Esophagus mucosa (tissue), 1 donor: ENCODE data around the gene GORASP2. TPM values are rescaled to one million over a fixed set of nuclear protein-coding genes. Genes with fewer than 3 reads are reported as not detected.
"Not testable (repeated sequence)": the region's sequence is repeated elsewhere in the genome, so short reads cannot be mapped to it uniquely, and the experiment has no call there.

Experiments
- ATAC-seq: fragments of 200-7000 bp; cut with Tn5 transposase; one replicate; pipeline ENCODE4 v1.9.1; 2020
- total RNA-seq: library from RNA; stranded (reverse); gene quantifications from one replicate; pipeline ENCODE4 v1.2.4, GENCODE V29; 2023
- donor health status: DM: yes; HTN: yes; CAD: no.

The GORASP2 gene
- total RNA-seq: 60.8 TPM

GRCh38 chr2:170928824-170929685, at the start of gene GORASP2:
GORASP2 (plus strand) TSS chr2:170929253; CDS start chr2:170929341, 88 bp downstream.
- peak; percentile 98 for ATAC-seq

- no peak for ATAC-seq
Measured at GRCh38 chr2:170881840-170882239, 47.2 kb upstream of the GORASP2 start.

GRCh38 chr2:170882758-170883157, 46.3 kb upstream of the GORASP2 start:
- no peak for ATAC-seq

- ATAC-seq: no peak
Measured at GRCh38 chr2:170883683-170884082, 45.4 kb upstream of the GORASP2 start.

GRCh38 chr2:170885130-170885791, 43.8 kb upstream of the GORASP2 start:
- ATAC-seq: no peak

- ATAC-seq: no peak
Measured at GRCh38 chr2:170886386-170886785, 42.7 kb upstream of the GORASP2 start.

GRCh38 chr2:170887496-170887895, 41.6 kb upstream of the GORASP2 start:
- no peak for ATAC-seq

GRCh38 chr2:170887896-170888295, 41.2 kb upstream of the GORASP2 start:
- ATAC-seq: no peak

GRCh38 chr2:170891893-170892292, 37.2 kb upstream of the GORASP2 start:
- no peak for ATAC-seq

- no peak for ATAC-seq
Measured at GRCh38 chr2:170892391-170892951, 36.6 kb upstream of the GORASP2 start.

GRCh38 chr2:170895023-170895757, 33.9 kb upstream of the GORASP2 start:
- no peak for ATAC-seq

- no peak for ATAC-seq
Measured at GRCh38 chr2:170896622-170897021, 32.4 kb upstream of the GORASP2 start.

GRCh38 chr2:170897108-170897507, 31.9 kb upstream of the GORASP2 start:
- no peak for ATAC-seq

- no peak for ATAC-seq
Measured at GRCh38 chr2:170905864-170906263, 23.2 kb upstream of the GORASP2 start.

GRCh38 chr2:170911314-170911889, 17.7 kb upstream of the GORASP2 start:
- ATAC-seq: no peak

- ATAC-seq: not testable (repeated sequence)
Measured at GRCh38 chr2:170914994-170915666, 13.9 kb upstream of the GORASP2 start.

- no peak for ATAC-seq
Measured at GRCh38 chr2:170917219-170917913, 11.7 kb upstream of the GORASP2 start.

GRCh38 chr2:170917957-170918356, 11.1 kb upstream of the GORASP2 start:
- no peak for ATAC-seq

GRCh38 chr2:170921873-170922272, 7.2 kb upstream of the GORASP2 start:
- ATAC-seq: not testable (repeated sequence)

GRCh38 chr2:170922634-170923494, 6.2 kb upstream of the GORASP2 start:
- ATAC-seq: no peak
